ENCODE results near the gene GALNT12. TPM values are rescaled to one million over a fixed set of nuclear protein-coding genes. Genes with fewer than 3 reads are reported as not detected.

Gene GALNT12
- total RNA-seq, 1 experiment from 2014 or later: 3.3 TPM

GRCh38 chr9:98839724-98840123 is 32.3 kb downstream of the GALNT12 start:
- intact Hi-C loops (cut with micrococcal nuclease; ENCODE audit: unreplicated experiment): no loop called here
- POLR2A ChIA-PET: no interaction called here
- DNase-seq (ENCODE audit: low read depth, low spot score): no peak
- H3K36me3 ChIP-seq (ENCODE audit: control insufficient read depth, insufficient read depth, low read length): no peaks in the 10 kb centered on the region
- H3K27me3 ChIP-seq (ENCODE audit: control insufficient read depth, insufficient read depth, low read length): no peaks in the 10 kb centered on the region
- no peaks in the 10 kb centered on the region for H3K9me3 ChIP-seq (ENCODE audit: control insufficient read depth, insufficient read depth, low read depth, low read length)
- CTCF ChIA-PET: no interaction called here
- in situ Hi-C loops (cut with HindIII; ENCODE audit: low pct_unique_long_range_greater_than_20kb, low sequenced_read_pairs): no loop called here
- H3K4me3 ChIP-seq (ENCODE audit: low read depth in 2 of 2, low read length in 2 of 2): no peak overlapping the region
- H3K4me1 ChIP-seq (ENCODE audit: control insufficient read depth, insufficient read depth, low read length): no peaks in the 10 kb centered on the region
- no TSS peak for BruUV-seq (replicated peaks)
- TF ChIP-seq SIN3A (IDR thresholded peaks at IDR 0.05; ENCODE audit: borderline replicate concordance, insufficient read depth, low read depth, low read length) (no peak), POLR2AphosphoS5 (IDR thresholded peaks at IDR 0.05; ENCODE audit: low read depth, low read length) (no peak), TCF7L2 (IDR thresholded peaks at IDR 0.05; ENCODE audit: low read depth, low read length) (no peak), REST (IDR thresholded peaks at IDR 0.05; ENCODE audit: insufficient read depth in 1 of 2, low read depth in 2 of 2, low read length in 1 of 2) (no peak), CTCF (IDR thresholded peaks at IDR 0.05) (no peak)
- no peak for ATAC-seq
- no peak overlapping the region for H3K27ac ChIP-seq (ENCODE audit: low read length)

DNA sequence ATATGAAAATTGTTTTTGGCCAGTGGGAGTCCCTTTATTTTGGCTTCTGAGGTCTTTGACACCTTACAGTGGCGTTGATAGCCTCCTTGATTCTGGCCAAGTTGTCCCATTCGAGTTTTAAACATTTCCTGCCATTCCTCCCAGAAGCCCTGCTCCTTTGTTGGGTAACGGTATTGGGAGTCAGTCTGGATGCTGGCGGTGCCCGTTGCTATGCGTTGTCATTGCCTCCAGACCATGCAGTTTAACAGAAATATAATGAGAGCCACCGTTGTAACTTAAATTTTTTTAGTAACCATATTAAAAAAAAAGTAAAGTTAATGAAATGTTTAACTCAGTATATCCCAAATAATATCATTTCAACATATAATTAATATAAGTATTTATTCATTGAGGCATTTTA is 35.0 kb downstream of the GALNT12 start:
- intact Hi-C loops (cut with micrococcal nuclease; ENCODE audit: unreplicated experiment) (no loop called here), in situ Hi-C loops (cut with HindIII; ENCODE audit: low pct_unique_long_range_greater_than_20kb, low sequenced_read_pairs) (no loop called here)
- Histone ChIP-seq H3K36me3 (ENCODE audit: control insufficient read depth, insufficient read depth, low read length) (no peaks in the 10 kb centered on the region), H3K4me3 (ENCODE audit: low read depth in 2 of 2, low read length in 2 of 2) (no peak overlapping the region), H3K27ac (ENCODE audit: low read length) (no peak overlapping the region), H3K27me3 (ENCODE audit: control insufficient read depth, insufficient read depth, low read length) (no peaks in the 10 kb centered on the region), H3K9me3 (ENCODE audit: control insufficient read depth, insufficient read depth, low read depth, low read length) (no peaks in the 10 kb centered on the region), H3K4me1 (ENCODE audit: control insufficient read depth, insufficient read depth, low read length) (no peaks in the 10 kb centered on the region)
- POLR2A ChIA-PET: no interaction called here
- CTCF ChIA-PET: no interaction called here
- DNase-seq (ENCODE audit: low read depth, low spot score) (no peak), ATAC-seq (no peak)
- BruUV-seq (replicated peaks): no TSS peak
- TF ChIP-seq SIN3A (IDR thresholded peaks at IDR 0.05; ENCODE audit: borderline replicate concordance, insufficient read depth, low read depth, low read length) (no peak), CTCF (IDR thresholded peaks at IDR 0.05) (no peak), POLR2AphosphoS5 (IDR thresholded peaks at IDR 0.05; ENCODE audit: low read depth, low read length) (no peak), REST (IDR thresholded peaks at IDR 0.05; ENCODE audit: insufficient read depth in 1 of 2, low read depth in 2 of 2, low read length in 1 of 2) (no peak), TCF7L2 (IDR thresholded peaks at IDR 0.05; ENCODE audit: low read depth, low read length) (no peak)
